Stimulated activated CD8-positive, alpha-beta memory T cell treated with anti-CD3 and anti-CD28 coated beads, Interleukin-7, amount 100 ng/mL, for 1 hour (primary cell): ENCODE results near the gene DPP9.
"Not testable (repeated sequence)": the region's sequence is repeated elsewhere in the genome, so short reads cannot be mapped to it uniquely, and the experiment has no call there.

Experiments
- DNase-seq, 2 donors: peaks; one replicate each; pipeline ENCODE4 v3.0.0-alpha.2; 2020; ENCODE audit warnings: low read depth in 2 of 2

DPP9 gene

DNA sequence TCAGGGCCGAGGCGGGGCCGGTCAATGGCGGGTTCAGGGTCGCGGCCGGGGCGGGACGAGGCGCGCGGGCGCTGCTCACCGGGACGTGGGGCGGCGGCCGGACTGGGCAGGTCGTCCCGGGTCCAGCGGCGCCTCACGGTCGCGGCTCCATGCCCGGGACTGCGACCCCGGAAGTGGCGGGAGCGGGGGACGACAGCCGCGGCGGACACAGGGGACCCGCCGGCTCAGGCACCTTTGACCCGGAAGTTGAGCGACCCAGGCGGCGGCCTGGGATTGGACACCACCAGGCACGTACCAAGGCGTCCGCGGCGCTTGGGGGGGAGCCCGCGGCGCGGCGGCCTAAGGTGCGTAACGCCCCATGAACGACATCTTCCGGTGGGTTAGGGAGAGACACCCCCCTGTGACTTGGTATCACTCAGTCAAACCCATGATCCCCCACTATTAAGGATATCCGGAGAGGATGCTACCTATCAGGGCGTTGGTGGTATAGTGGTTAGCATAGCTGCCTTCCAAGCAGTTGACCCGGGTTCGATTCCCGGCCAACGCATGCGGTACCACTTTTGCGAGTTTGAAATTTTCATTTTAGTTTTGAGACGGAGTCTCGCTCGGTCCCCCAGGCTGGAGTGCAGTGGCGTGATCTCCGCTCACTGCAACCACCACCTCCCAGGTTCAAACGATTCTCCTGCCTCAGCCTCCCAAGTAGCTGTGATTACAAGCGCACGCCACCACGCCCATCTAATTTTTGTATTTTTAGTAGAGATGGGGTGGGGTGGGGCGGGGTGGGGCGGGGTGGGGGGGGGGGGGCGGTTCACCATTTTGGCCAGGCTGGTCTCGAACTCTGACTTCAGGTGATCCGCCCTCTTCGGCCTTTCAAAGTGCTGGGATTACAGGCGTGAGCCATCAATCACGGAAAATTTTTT, at the start of gene DPP9:
DPP9 (minus strand) TSS at position 248 of the 920 bp plus-strand sequence. CDS start 3,936 bp downstream, outside the sequence.
- peak; percentile 89 to 90 for DNase-seq

DNA sequence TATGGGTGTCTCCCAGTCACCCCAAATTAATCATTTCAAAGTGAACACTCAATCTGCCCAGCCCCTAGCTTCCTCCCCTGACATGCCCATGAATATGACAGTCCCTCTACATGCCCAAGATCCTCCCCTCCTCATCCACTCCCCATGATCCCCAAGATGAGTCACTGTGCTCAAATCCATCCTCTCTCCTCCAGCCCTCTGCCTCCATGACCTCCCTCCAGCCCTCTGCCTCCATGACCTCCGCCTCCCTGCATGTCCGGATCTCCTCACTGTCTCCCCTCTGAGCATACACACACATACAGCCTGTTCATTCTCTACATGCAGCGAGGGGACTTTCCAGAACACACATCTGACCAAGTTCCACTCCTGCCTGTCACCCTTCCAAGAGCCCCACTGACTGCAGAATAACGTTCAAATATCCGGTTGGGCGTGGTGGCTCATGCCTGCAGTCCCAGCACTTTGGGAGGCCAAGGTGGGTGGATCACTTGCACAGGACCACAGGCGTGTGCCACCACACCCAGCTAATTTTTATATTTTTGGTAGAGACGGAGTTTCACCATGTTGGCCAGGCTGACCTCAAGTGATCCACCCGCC, 49.5 kb upstream of the DPP9 start:
- DNase-seq = no peak

DNA sequence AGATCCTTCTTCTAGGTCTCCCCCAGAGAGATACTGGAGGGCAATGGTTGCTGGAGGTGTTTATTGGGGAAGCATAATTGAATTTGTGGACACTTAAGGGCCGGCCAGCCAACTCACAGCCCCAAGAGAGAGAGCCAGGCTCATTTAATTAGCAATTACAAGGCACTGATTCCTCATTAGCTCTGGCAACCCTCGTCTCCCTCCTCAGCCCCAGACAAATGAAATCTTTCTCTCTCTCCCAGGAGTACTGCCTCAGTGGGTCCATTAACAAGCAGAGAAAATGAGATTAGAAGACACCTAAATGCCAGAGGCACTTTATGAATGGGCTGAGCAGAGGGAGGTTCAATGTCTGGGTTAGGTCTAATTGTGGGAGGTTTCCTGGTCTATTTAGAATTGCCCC, 48.9 kb upstream of the DPP9 start:
- DNase-seq = no peak

DNA sequence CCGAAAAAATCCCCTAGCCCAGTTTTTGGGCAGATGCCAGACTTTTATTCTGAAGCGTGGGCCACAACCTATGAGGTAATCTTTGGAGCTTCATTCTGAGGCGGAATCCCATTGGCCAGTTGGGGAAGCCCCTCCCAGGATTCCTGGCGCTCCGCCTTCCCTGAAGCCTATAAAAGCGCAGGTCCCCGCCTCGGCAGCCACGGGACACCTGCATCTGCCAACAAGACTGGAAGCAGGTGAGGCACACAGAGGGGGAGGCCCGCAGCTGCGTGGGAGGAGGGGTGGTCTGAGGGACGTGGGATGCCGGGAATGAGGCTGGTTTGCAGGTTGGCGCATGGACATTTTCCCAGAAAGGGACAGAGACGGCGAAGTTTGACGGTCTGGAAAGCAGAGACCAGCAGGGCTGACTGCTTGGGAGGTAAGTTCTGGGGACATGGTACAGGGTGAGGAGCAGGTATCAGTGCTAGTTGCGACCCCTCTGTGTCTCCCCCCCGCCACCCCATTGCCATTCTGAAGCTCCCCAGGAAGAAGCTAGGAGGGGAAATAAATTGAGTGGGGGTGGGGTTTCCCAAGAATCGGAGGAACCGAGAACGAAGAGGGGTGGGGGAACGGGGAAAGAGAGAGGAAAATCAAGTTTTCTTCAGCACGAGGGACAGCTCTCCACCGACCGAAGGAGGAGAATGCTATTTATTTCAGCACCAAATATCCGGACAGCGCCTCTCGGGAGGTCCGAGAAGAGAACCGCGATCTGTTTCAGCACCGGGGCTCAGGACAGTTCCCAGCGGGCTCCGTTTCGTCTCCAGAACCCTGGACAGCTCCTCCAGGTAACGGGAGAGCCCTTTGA, 45.5 kb upstream of the DPP9 start:
- peak; percentile 49 to 59 for DNase-seq

DNA sequence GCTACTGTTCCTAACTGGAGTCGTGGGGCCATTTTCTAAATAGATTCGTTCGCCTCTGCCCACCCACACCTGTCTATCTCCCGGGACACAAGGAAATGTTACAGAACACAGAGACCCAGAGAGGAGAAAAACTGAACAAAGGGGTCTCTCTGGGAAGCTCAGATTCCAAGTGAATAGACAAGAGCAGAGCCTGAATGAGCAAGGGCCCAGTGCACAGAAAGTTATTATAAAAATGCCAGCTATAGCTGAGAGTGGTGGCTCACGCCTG, 40.7 kb upstream of the DPP9 start:
- DNase-seq = no peak

DNA sequence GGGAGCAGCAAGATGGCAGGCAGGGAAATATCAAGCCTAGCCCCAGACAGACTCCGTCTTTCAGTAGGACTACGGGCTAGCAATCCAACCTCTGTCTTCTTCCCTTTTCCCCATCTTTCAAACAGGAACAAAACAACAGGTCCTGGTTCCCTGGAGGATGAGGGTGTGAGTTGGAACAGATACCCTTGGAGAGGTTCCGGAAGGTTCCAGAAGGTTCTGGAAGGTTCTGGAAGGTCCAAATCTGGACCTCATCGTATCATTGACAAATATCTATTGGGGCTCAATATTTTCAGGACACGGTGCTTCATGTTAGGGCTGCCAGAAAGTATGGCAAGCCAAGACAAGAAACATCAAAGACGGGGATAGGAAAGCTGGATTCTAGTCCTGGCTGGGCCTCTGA, 39.4 kb upstream of the DPP9 start:
- DNase-seq = no peak

DNA sequence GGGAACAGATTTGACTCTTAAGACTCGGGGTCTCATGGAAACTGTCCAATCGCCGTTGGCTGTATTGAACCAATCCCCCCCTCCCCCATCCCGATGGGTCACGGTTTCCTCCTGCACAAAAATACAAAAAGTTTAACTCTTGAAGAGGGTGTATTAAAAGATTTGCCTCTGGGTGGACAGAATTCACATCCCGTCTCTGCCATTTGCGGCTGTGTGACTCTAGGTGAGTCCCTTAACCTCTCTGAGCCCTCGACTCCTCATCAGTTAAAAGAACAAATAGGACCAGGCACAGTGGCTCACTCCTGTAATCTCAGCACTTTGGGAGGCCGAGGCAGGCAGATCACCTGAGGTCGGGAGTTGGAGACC, 36.6 kb upstream of the DPP9 start:
- DNase-seq = no peak

DNA sequence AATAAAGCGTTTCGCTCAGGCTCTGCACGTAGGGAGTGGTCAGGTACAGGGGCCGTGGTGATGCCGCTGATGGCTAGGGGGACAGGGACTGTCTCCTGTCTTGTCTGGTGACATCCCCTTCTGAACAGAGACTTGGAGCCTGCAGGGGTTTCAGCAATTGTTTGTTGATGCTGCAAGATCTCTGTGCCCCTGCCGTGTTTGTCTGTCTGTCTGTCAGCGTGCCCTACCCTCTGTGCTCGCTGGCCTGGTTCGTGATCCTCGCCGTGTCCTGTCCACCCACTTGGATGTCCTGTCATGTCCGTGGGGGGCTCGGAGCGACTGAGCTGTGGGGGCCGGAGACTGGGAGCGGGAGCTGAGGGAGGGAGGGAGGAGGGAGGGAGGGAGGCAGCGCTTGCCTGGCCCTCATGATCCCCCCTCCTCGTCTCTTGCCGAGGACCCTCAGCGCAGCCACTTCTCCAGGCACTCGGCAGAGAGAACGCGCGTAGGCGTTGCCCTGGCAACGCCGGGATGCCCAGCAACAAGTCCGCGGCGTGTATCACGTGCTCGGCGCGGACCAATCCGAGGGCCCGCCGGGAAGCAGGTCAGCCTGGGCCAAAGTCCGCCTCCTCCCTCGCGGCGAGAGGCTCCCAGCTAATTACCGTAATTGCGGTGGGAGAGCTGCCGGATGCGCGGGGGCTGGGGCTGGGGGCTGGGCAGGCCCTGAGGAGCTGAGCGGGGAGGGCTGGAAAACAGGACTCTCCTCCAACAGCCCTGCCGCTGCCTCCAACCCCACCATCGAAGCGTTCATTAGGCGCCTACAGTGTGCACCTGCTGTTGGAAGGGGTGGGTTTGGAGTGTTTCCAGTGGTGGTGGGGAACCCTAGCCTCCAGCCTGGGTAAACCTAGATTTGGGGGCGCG, 36.0 kb upstream of the DPP9 start:
- peak; percentile 15 to 34 for DNase-seq

DNA sequence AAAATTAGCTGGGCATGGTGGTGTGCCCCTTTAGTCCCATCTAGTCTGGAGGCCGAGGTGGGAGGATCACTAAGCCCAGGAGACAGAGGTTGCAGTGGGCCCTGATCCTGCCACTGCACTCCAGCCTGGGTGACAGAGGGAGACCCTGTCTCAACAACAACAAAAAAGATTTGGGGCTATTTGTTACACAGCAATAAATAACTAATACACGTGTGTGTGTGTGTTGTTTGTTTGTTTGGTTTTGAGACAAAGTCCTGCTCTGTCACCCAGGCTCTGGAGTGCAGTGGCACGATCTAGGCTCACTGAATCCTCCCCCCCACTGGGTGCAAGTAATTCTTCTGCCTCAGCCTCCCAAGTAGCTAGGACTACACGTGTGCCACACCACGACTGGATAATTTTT, 35.0 kb upstream of the DPP9 start:
- DNase-seq = no peak

DNA sequence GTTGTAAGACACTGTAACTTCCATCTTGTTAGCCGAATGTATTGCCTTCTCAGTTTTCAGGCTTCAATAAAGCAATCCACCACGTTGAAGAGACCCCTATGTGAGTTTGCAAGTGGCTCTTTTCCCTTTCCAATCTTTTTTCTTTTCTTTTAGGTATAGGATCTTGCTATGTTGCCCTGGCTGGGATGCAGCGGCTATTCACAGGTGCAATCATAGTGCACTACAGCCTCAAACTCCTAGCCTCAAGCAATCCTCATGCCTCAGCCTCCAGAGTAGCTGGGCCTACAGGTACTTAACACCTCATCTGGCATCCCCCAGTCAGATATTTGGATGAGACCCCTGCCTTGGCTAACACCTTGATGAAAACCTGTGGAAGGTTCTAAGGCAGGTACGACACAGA, 34.4 kb upstream of the DPP9 start:
- DNase-seq = no peak

DNA sequence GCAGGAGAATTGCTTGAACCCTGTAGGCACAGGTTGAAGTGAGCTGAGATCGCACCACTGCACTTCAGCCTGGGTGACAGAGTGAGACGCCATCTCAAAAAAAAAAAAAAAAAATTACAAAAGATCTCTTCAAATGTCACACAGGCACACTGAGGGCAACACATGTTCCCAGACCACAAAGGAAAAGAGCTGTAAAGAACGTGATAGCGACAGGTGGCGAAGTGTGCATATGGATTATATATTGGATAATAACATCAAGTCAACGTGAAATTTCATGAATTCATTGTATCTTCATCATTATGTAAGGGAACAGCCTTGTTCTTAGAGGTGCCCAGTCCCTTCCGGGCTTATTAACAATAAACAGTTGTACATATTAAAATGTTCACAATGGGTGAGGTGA, 31.8 kb upstream of the DPP9 start:
- DNase-seq = no peak

DNA sequence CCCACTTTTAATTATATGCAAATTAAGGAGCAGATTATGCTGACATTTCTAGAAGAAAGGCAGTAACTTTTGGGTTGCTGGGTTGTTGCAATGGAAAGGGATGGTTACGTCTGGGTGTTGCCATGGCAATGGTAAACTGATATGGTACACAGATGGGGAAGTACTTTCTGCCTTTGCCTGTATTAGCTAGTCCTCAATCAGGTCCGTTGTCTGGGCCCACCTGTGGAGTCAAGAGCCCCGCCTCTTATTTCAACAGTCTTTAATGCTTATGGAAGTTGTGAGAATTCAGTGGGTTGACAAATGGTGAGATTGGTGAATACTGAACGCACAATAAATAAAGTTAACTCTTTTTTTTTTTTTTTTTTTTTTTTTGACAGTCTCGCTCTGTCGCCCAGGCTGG, 30.6 kb upstream of the DPP9 start:
- DNase-seq = no peak

DNA sequence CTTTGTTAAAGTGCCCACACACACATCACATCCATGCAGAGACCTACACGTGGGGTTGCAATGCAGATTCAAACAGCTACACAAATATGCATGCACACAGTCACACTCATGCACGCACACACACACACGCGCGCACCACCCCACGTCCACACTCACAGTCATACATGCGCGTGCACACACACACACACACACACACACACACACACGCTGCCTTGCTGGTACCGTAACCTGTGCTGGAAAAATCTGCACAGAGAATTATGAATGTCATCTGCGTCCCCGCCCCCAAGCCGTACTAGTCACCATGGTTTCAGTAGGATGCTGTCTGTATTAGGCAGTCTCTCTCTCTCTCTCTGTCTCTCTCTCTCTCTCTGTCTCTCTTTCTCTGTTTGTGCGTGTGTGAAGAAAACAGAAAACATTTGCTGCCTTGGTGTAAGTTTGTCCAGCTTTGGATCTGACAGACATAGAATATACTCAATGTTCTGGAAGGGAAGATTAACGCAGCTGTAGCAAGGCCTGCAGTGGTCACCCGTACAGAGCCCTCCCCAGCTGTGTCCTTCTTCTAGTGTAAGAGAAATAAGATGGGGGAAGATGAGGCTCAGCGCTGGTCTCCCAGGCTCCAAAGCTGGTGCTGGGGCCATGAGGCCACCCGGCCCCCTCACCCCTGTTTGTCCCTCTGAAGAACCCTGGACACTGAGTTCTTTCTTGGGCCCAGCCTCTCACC, 26.4 kb upstream of the DPP9 start:
- DNase-seq = no peak

DNA sequence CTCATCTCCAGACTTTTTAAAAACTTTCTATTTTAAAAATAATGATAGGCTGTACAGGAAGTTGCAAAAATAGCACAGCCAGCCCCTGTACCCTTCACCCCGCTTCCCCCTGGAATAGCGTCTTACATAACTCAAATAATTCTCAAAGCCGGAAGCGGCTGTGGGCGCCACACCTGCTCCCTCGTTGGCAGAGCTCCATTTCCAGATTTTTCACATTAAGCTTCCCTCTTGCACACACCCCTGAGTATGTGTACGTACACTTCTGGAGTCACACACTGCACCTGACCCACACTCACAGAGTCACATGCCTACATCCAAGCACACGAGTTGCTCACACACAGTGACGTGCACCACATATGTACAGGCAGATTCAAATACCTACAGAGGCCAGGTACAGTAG, 24.9 kb upstream of the DPP9 start:
- DNase-seq = no peak

DNA sequence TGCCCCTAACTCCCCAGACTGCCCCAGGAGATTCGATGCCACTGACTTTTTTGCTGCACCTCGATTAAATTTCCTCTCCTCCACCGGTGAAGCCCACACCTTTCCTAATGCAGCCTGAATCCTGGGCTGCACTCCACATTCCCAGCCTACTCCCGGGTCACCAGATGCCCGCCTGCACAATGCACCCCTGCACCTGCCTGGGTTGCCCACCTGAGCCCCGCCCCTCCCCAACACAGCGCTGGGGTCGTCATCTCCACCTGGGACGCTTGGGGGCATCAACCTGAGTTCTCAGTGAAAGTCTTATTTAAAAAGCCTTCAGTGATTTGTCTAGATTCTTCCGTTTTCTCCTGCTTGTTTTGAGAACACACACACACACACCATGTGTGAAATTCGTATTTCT, 24.5 kb upstream of the DPP9 start:
- no peak for DNase-seq

DNA sequence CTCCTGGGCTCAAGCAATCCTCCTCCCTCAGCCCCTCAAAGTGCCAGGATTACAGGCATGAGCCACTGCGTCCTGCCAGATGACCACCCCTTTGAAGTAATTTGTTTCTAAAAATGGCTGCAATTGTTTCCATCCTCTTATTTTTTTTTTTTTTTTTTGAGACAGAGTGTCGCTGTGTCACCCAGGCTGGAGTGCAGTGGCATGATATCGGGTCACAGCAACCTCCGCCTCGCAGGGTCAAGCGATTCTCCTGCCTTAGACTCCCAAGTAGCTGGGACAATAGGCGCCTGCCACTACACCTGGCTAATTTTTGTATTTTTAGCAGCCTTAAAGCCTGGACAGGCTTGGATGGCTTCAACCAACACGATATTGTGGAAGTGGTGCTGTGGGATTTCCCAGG, 22.3 kb upstream of the DPP9 start:
- no peak for DNase-seq

DNA sequence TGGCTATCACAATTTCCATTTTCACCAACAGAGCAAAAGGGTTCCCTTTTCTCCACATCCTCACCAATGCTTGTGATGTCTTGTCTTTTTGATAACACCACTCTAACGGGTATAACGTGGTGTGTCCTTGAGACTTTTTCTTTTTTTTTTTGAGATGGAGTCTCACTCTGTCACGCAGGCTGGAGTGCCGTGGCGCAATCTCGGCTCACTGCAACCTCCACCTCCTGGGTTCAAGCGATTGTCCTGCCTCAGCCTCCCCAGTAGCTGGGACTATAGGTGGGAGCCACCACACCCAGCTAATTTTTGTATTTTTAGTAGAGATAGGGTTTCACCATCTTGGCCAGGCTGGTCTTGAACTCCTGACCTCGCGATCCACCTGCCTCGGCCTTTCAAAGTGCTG, 21.5 kb upstream of the DPP9 start:
- DNase-seq = not testable (repeated sequence)

DNA sequence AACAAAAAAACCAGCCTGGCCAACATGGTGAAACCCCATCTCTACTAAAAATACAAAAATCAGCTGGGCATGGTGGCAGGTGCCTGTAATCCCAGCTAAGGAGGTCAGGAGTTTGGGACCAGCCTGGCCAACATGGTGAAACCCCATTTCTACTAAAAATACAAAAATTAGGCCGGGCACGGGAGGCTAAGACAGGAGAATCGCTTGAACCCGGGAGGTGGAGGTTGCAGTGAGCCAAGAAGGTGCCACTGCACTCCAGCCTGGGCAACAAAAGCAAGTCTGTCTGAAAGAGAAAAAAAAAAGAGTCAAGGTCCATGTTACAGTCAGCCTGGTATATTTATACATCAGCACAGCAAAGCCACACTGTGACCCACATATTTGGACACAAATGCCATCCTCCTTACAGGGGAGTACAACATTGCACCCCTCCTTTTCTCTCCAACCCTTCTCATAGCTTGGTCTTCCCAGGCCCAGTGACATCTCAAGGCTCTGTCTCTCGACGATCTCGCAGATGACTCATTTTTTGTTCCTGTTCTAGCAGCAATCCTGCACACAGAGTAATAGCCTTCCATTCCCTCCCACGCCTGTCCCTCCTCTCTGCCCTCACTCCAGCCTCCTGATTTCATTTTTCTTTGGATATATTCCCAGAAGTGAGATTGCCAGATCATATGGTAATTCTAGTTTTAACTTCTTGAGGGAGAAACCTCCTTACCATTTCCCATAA, 21.0 kb upstream of the DPP9 start:
- DNase-seq = no peak

DNA sequence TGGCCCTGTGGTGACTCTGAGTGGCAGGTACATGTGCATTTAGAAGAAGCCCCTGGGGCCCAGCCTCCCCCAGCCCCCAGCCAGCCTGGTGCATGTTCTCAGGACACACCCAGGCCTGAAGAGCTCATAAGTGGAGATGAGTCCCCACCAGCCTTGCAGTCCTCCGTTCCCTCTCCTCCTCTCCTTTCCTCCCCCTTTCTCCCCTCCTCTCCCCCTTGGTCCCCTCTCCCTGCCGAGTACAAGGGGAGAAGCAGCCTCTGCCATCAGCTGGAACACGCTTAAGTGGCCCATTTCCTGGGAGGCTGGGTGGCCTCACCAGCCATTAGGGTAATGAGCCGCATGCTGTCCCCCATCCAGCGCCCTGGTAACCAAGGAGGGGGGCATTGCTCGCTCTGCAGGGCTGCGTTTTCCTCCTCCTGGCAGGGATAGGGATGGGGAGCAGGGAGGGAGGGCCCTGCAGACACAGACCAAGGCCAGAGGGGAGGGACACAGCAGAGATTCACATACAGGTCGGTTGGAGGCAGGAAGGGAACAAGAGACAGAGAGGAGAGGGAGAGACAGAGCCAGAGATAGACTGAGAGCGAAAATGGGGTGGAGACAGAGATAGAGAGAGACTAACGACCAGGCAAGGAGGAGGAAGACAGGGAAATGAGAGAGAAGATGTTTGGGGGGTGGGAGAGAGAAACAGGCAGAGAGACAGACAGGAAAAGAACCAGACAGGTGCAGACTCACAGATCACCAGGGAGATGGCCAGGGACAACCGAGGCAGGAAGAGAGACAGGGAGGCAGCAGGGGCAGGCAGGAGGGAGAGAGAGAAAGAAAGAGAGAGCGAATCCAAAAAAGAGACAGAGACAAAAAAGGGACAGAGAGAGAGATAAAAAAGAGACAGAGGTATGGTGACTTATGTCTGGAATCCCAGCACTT, 19.3 kb upstream of the DPP9 start:
- DNase-seq = no peak
